Parathyroid adenoma (tissue), 2 donors: ENCODE results near the gene USF1.

Source experiments
- H2AFZ ChIP-seq: fragments of 300-600 bp; sonication (generic); one replicate; pipeline ENCODE4 v1.7.0; 2017; ENCODE audit warnings: antibody characterized with exemption, mild to moderate bottlenecking
- H3K27ac ChIP-seq: fragments of 300-600 bp; sonication (generic); one replicate; pipeline ENCODE4 v1.7.0; 2017
- H3K27me3 ChIP-seq: fragments of 300-600 bp; sonication (generic); one replicate; pipeline ENCODE4 v1.7.0; 2017; ENCODE audit warnings: low read length; ENCODE audit not compliant: control insufficient read depth, insufficient read depth
- H3K36me3 ChIP-seq: fragments of 300-600 bp; sonication (generic); one replicate; pipeline ENCODE4 v1.7.0; 2017; ENCODE audit warnings: low read length; ENCODE audit not compliant: control insufficient read depth, insufficient read depth
- H3K4me1 ChIP-seq: fragments of 300-600 bp; sonication (generic); one replicate; pipeline ENCODE4 v1.7.0; 2017; ENCODE audit warnings: control low read depth
- H3K4me2 ChIP-seq: fragments of 300-600 bp; sonication (generic); one replicate; pipeline ENCODE4 v1.7.0; 2017; ENCODE audit warnings: low read length
- H3K4me3 ChIP-seq: fragments of 300-600 bp; sonication (generic); one replicate; pipeline ENCODE4 v1.7.0; 2017; ENCODE audit warnings: low read depth, low read length
- H3K79me2 ChIP-seq: fragments of 300-600 bp; sonication (generic); one replicate; pipeline ENCODE4 v1.7.0; 2017; ENCODE audit warnings: control low read depth
- H3K9ac ChIP-seq: fragments of 300-600 bp; sonication (generic); one replicate; pipeline ENCODE4 v1.7.0; 2017; ENCODE audit warnings: mild to moderate bottlenecking
- H3K9me3 ChIP-seq: fragments of 300-600 bp; sonication (generic); one replicate; pipeline ENCODE4 v1.7.0; 2017; ENCODE audit warnings: low read length; ENCODE audit not compliant: control insufficient read depth
- CTCF ChIP-seq: fragments of 300-600 bp; sonication (generic); IDR thresholded peaks from one replicate; pipeline ENCODE4 v1.7.0; 2017; ENCODE audit warnings: antibody characterized with exemption, mild to moderate bottlenecking
- donor health status: primary hyperparathyroidism.

Gene USF1

GRCh38 chr1:161083748-161084596, 38.2 kb upstream of the USF1 start:
- H3K27me3 ChIP-seq = no peaks in the 10 kb centered on the region
- H3K4me3 ChIP-seq = no peak overlapping the region
- no peak for TF ChIP-seq CTCF
- H2AFZ ChIP-seq = no peak overlapping the region
- no peaks in the 10 kb centered on the region for H3K36me3 ChIP-seq
- no peaks in the 10 kb centered on the region for H3K79me2 ChIP-seq
- no peak overlapping the region for H3K4me2 ChIP-seq
- no peaks in the 10 kb centered on the region for H3K9me3 ChIP-seq
- no peak overlapping the region for H3K27ac ChIP-seq
- H3K9ac ChIP-seq = no peak overlapping the region
- no peaks in the 10 kb centered on the region for H3K4me1 ChIP-seq

GRCh38 chr1:161082996-161083747, 37.4 kb upstream of the USF1 start:
- Histone ChIP-seq H3K4me2 (no peak overlapping the region), H2AFZ (no peak overlapping the region), H3K4me1 (no peaks in the 10 kb centered on the region), H3K36me3 (no peaks in the 10 kb centered on the region), H3K27ac (no peak overlapping the region), H3K27me3 (no peaks in the 10 kb centered on the region), H3K4me3 (no peak overlapping the region), H3K79me2 (no peaks in the 10 kb centered on the region), H3K9me3 (no peaks in the 10 kb centered on the region), H3K9ac (no peak overlapping the region)
- TF ChIP-seq CTCF = no peak

- no peak for TF ChIP-seq CTCF
- no peaks in the 10 kb centered on the region for H3K36me3 ChIP-seq
- H3K9ac ChIP-seq = no peak overlapping the region
- H3K4me2 ChIP-seq = no peak overlapping the region
- no peaks in the 10 kb centered on the region for H3K4me1 ChIP-seq
- no peak overlapping the region for H3K4me3 ChIP-seq
- H3K9me3 ChIP-seq = no peaks in the 10 kb centered on the region
- H3K27ac ChIP-seq = no peak overlapping the region
- no peaks in the 10 kb centered on the region for H3K79me2 ChIP-seq
- no peak overlapping the region for H2AFZ ChIP-seq
- H3K27me3 ChIP-seq = no peaks in the 10 kb centered on the region
Observed at GRCh38 chr1:161082483-161082882, 36.7 kb upstream of the USF1 start.

- no peak overlapping the region for H2AFZ ChIP-seq
- no peak overlapping the region for H3K4me2 ChIP-seq
- no peak overlapping the region for H3K27ac ChIP-seq
- no peaks in the 10 kb centered on the region for H3K36me3 ChIP-seq
- H3K9ac ChIP-seq = no peak overlapping the region
- H3K79me2 ChIP-seq = no peaks in the 10 kb centered on the region
- no peaks in the 10 kb centered on the region for H3K9me3 ChIP-seq
- no peaks in the 10 kb centered on the region for H3K4me1 ChIP-seq
- no peaks in the 10 kb centered on the region for H3K27me3 ChIP-seq
- H3K4me3 ChIP-seq = no peak overlapping the region
- no peak for TF ChIP-seq CTCF
Observed at GRCh38 chr1:161081519-161081918, 35.7 kb upstream of the USF1 start.
